NCI-H1105 (cell line): ENCODE results near the gene ASB3.

Source experiments
- DNase-seq: peaks from one replicate; lab custom pipeline; 2025; lab: John Stamatoyannopoulos, UW

ASB3 gene

DNA sequence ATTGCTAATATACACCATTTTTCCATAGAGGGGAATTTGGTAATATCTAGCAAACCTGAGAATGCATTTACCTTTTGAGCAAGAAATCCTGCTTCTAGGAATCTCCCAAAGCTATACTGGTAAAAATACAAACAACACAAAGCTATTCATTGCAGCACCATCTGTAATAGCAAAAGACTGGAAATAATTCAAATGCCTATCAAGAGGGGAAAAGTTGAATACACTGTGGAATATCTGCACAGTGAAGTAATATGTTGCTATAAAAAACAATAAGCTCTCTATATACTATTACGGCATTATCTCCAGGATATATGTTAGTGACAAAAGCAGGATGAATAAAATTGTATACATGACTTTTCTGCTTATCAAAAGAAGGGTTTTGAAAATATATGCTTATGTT is 131.5 kb downstream of the ASB3 start:
- DNase-seq, result no peak

DNA sequence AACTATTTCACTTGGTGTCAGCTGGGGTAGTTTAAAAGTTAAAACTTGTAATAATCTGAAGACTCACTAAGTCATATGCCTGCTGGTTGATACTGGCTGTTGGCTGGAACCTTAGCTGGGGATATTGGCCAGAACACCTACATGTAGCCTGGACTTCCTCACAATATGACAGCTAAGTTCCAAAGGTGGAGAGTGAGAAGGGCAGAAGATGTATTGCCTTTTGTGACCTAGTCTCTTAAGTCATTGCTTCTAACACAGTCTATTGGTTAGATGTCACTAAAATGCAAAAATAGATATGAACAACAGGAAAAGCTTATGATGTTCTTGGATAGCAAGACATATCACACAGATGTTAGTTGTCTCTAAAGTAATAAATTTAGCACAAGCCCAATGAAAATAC is 132.4 kb downstream of the ASB3 start:
- DNase-seq, result no peak

DNA sequence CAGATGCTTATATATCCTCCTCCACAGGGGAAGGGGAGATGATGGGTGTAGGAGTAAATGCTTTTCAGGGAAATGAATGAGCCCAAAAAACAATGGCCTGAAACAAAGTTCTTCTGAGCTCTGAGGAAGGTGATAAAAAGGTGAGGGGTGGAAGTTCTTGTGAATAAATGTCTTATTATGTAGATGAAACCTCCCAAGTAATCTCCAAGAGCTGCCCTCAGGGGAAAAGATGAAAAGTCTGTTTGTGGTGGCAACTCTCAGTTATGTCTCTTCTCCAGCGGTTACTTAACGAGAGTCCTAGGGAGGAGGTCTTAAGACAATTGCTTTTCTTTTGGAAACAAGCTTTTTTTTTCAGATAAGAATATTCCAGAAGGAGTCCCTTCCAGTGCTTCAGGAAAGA is 134.6 kb downstream of the ASB3 start:
- no peak for DNase-seq

DNA sequence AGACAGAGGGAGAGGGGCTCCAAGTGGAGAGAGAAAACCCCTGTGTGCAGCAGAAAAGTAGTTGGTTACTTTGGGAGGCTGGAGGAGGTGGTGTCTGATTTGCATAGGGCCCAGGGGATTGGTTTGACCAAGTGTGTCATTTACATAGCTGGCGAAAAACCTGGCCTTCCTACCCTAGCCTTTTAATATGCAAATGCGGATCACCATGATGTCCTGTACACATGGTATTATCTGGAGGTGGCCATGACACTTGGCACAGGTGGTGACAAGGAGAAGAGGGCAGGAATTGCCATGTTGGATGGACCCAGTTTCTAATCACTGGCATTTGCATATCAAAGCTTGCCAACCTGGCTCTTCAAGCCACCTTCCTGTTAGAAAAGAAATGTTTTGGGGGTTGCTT is 140.0 kb downstream of the ASB3 start:
- no peak for DNase-seq

DNA sequence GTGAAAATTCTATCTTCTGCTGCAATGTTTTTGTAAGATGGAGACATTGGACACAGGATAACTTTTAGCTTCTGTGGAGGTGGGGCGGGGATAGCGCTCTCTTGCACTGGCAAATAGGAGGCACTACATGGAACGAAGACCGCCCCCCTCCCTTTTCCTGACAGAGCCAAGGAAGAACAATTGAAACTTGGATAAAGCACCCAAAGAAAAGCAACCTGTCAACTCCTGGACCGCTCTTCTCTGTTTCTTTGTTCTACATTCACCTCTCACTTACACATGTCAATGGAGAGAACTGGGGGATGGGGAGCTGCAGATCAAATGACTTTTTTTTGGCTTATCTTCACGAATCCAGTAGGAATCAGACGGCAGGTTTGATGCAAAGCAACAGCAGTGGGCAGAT is 145.5 kb downstream of the ASB3 start:
- no peak for DNase-seq

DNA sequence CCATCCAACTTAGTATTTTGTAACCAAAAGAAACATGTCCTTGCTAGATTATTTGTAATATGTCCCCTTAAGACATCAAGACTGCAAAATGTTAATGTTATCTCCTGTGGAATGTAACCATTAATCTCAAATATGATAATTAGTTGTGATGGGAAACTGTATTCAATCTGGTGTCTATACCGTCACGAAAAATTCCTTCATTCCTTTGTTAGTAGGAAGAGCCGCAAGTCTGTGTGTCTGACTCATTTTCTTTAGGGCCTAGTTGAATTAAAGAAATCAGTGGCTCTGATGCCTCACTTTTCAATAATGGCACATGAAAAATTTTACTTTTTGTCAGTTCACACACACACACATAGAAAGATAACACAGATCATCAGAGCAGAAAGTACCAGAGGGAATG is 146.3 kb downstream of the ASB3 start:
- DNase-seq, result no peak

DNA sequence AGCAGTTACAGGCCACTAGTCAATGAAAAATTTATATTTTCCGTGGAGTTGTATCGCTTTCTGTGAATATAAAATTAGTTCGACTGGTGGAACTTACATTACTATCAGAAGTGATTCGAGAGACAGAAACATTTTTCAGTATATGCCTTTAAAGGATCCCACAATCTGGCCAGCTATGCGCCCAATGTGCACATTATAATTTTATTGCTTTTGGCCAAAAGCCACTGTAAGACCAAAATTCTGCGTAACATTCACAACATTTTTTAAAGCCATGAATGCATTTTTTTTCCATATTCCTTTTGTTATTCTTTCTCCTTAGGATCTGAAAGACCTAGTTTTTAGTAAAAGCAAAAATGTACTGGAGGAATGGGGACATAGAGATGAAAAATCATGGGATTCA is 150.2 kb downstream of the ASB3 start:
- DNase-seq, result no peak

DNA sequence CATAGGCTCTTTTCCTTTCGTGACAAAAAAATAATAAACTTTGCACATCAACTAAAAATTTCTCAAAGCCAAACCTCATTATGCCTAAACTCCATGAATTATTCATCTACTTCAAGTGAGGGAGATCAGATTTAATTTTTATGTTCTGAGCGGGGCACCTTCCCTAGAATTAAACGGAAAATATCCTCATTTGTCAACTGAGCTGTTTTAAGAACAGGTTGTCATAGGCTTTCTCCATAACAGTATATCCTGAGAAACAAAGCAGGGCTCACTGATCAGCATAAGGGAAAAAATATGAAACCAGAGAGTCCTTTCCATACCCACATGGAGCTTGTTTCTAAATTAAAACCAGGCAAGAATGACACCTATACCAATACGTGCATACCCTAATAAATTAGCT is 150.6 kb downstream of the ASB3 start:
- no peak for DNase-seq

DNA sequence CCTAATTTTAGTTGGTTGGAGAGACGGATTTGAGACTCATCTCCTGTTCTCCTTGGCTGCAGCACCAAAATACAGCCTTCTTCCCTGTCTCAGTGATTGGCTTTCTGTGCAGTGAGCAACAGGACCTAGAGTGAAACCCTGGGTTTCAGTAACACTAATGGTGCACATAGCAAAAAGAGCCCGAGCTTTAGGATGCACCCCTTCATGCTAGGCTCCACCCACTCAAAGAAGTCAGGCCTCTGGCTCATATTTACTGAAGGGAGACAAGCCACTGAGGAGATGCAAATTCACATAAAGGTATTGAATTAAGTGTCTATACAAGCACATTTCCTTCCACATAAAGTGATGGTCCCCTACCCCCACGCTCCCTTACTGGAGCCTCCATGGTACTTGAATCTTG is 151.1 kb downstream of the ASB3 start:
- no peak for DNase-seq

DNA sequence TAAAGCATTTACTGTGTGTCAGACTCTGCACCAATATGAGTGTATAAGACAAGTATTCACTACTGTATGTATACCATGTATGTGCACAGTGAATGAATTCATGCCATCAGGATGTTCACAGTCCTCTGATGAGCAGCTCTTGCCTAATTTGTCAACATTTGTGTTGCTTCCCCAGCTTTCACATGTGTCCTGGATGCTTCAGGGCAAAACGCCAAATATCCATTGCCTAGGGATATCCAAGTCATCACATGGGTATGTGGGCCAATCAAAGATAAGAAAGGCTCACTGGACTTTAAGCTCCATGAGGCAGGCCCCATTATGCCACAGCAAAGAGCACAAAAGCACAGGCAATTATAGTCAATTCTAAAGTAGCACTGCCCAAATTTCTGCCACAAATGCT is 153.3 kb downstream of the ASB3 start:
- no peak for DNase-seq

DNA sequence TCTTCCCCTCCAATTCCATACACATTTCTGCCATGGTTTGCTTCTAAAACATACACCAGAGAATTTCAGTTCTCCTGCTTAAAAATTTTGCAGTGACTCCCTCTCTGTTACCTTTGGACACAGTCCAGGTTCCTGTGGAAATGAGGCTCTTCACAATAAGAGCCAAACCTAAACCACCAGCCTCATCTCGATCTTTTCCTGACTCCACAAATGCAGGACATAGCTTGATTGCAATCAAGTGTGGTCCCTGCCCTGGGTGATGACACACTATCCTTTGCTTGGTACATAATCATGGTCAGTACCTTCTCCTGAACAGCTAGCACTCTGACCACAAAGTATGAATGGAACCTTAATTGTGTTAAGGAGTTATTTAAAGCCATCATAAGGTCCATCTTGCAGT is 154.0 kb downstream of the ASB3 start:
- DNase-seq, result no peak

DNA sequence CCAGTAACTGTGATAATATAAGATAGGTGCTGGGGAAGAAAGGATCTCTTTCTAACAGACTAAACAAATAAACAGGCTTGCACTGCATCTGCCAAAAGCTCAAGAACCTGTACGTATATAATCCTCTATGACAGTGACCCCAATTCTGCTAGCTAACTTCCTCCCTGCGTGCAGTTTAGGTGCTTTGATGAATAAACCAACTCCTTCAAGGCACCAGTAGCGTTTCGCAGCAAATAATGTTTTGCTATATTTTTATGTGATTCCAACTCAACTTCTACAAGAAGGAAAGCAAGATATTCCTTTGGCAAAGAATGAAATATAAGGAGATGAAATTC is 154.7 kb downstream of the ASB3 start:
- DNase-seq, result no peak

DNA sequence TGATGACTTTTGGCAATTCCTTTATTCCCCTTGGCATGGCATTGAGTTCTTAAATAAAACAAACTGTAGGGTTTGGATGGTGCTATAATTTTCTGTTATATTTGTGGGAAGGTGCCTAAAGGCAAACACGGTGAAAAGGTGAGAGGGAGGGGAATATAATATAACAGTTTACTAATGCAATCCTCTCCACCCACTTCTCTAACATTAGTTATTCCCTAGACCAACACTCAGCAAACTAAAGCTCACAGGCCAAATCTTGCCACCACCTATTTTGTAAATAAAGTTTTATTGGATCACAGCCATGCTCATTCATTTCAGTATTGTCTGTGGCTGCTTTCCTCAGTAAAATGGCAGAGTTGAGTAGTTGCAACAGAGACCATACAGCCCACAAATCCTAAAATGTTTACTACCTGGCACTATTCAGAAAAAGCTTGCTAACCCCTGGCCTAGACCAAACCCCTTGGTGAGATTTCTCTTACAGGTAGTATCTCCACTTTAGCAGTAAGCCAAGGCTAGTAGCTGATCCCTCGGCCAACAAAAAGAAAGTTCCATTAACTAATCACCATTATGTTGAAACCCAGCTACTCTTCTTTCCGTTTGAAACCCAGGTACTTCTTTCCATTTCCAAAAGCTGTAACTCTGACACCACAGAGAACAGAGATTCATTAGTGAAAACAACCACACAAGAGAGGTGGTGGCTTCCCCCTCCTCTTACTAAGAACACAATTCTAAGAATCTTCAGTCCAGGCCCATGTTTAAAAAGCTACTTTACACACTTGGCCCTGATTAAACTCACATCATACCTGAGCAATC is 155.2 kb downstream of the ASB3 start:
- no peak for DNase-seq

DNA sequence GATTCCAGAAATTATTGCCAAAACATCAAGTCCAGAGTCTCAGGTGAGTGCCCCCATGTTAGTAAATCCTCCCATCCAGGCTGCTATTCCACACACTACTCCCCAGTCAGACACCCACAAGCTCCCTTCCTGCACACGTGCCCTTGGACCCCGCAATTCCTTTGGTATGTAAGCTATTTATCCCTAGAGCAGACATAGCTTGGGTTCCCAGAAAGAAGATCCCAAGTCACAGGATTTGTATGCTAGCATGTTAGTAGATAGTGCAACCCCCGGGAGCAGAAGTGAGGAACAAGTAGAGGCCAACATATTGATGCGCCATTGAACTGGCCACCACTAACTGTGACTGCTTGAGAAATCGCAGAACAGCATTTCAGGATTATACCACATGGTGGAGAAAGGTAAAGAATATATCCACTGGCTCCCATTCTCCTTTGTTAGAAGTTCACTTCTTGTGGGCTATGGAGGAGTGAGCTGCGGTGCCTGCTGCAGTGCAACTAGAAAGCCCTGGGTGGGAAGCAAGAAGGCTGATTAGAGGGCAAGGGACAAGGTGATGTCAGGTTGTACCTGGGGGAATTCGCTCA is 156.6 kb downstream of the ASB3 start:
- DNase-seq, result no peak

DNA sequence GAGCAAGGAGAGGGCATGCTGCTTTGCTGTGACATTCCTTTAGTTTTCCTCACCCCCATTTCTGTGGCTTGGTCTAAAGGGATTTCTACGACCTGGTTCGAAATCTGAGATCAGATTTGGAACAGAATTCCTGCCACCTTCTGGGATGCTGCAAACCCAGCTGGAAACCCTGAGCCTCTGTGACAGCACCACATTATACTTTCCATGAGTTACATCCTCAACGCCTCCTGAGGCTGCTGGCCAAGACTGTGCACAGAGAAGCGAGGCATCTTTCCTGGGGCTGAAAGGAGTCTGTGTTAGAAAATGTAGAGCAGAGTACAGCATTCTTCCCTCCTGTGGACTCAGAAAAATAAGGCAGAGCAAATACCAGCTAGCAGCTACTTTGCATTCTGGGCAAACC is 157.3 kb downstream of the ASB3 start:
- DNase-seq, result no peak

DNA sequence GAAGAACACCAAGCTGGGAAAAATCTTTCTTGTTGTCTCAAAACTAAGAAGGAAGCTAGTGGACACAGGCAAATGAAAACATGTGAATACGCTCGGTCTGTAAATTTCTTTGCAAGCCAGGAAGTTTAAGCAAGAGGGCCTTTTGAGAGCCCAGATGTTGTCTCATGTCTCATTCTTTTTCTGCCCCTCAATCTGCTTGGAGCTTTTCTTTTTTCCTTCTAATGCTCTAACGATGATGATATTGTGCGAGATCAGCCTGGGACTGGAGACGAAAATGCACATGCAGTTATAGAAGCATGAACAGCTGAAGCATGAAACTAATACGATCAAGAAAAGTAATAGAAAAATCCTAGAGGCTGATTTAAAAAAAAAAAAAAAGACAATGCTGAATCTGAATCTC is 157.8 kb downstream of the ASB3 start:
- no peak for DNase-seq

DNA sequence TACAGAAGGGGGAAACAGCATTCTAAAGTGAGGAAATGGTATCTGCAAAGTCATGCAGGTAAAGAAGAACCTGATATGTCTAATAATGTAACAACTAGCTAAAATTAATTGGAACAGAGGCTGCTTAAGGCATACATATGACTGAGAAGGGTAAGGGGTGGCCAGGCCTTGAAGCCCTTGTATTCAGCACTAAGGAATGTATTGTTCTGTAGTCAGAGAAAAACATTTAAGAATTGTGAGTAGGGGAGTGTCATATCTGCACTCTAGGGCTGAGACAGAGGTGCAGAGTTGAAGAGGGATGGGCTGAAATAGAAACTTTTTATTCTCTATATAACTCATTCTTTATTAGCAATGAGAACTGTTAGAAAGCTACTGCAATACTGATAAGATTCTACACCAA is 164.6 kb downstream of the ASB3 start:
- DNase-seq, result no peak

DNA sequence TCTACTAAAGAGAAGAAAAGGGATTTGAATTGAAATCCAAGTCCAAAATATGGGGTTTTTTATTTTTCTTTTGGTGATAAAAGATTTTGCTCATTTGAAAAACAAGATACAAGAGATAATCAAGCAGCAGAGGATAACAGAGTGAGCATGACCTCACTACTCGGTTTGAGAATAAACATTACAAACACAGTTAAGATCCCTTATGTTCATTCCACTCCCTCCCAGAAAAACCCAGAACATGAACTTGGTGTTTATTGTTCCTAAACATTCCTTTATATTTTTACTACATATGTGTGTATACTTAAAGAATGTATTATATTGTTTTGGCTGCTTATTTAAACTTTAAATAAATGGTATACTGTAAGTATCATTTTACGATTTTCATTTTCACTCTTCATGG is 165.8 kb downstream of the ASB3 start:
- no peak for DNase-seq
